Fibroblast of skin of right quadriceps (primary cell): ENCODE data around the gene C5AR2.

Experiments
- DNase-seq: peaks from one replicate; pipeline ENCODE4 v3.0.0-alpha.2; 2013

Gene C5AR2

DNA sequence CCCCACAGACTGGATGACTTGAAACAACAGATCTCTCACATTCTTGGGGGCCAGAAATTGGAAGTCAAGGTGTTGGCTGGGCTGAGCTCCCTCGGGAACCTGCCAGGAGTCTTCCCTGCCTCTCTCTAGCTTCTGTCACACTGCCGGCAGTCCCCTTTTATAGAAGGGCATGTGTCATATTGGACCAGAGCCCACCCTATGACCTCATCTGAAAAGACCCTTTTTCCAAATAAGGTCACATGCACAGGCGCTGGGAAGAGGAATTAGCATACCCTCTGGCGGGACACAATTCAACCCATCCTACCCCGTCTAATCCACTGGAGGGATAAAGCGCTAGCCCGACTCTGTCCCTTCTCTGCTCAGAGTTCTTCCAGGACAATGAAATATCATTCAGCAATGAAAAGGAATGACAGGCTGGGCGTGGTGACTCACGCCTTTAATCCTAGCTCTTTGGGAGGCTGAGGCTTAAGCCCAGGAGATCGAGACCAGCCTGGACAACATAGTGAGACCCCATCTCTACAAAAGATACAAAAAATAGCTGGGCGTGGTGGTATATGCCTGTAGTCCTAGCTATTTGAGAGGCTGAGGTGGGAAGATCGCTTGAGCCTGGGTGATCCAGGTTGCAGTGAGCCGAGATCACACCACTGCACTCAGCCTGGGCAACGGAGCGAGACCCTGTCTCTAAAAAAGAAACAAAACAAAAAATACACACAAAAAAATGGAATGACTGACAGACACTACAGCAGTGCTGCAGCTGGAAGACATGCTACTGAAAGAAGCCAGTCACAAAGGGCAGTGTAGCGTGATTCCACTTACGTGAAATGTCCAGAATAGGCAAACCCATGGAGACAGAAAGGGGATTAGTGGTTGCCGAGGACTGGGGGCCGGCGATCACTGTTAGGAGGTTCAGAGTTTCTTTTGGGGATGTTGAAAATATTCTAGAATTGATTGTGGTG, 58.8 kb downstream of the C5AR2 start:
- no peak for DNase-seq

GRCh38 chr19:47391510-47392223, 59.7 kb downstream of the C5AR2 start:
- peak; percentile 59 for DNase-seq
